Gastrocnemius medialis (tissue), 4 donors: ENCODE data around the gene RITA1. TPM values are rescaled to one million over a fixed set of nuclear protein-coding genes. Genes with fewer than 3 reads are reported as not detected.
A peak's percentile ranks its signal among the peaks of the same experiment; 100 is the strongest.

Source experiments
- ATAC-seq, 2 donors: fragments of 150-250 bp; one replicate each; pipeline ENCODE4 v1.9.1; 2016
- DNase-seq, 2 donors: peaks; one replicate each; pipeline ENCODE4 v3.0.0-alpha.2; 2019
- H3K27ac ChIP-seq, 4 donors: fragments of 200-600 bp; sonication (generic); 1 replicate in 1 of 4; 2 replicates in 3 of 4; pipeline ENCODE4 v1.5.1; 2016 to 2018; ENCODE audit warnings: mild to moderate bottlenecking in 2 of 4, moderate library complexity in 1 of 4
- H3K27me3 ChIP-seq, 3 donors: fragments of 200-600 bp; sonication (generic) in 2 of 3; 1 replicate in 1 of 3; 2 replicates in 2 of 3; pipeline versions ENCODE4 v1.5.1 to v1.6.0; 2016 to 2019; ENCODE audit warnings: mild to moderate bottlenecking in 1 of 3, moderate library complexity in 1 of 3
- H3K36me3 ChIP-seq, 2 donors: fragments of 200-600 bp; sonication (generic) in 1 of 2; one replicate each; pipeline ENCODE4 v1.5.1; 2017 to 2018
- H3K4me1 ChIP-seq, 2 donors: fragments of 200-600 bp; sonication (generic) in 1 of 2; one replicate each; pipeline ENCODE4 v1.5.1; 2016 to 2017; ENCODE audit warnings: mild to moderate bottlenecking in 2 of 2
- H3K4me3 ChIP-seq, 4 donors: fragments of 200-600 bp; sonication (generic) in 3 of 4; 1 replicate in 1 of 4; 2 replicates in 3 of 4; pipeline ENCODE4 v1.5.1; 2016 to 2019; ENCODE audit warnings: mild to moderate bottlenecking in 2 of 4
- H3K9me3 ChIP-seq, 3 donors: fragments of 200-600 bp; sonication (generic) in 2 of 3; 1 replicate in 1 of 3; 2 replicates in 2 of 3; pipeline ENCODE4 v1.5.1; 2016 to 2019
- POLR2A ChIP-seq, 2 donors: fragments of 450-650 bp; IDR thresholded peaks; one replicate each; pipeline ENCODE4 v1.6.1; 2017; ENCODE audit warnings: antibody characterized with exemption in 2 of 2, mild to moderate bottlenecking in 2 of 2, moderate library complexity in 2 of 2
- in situ Hi-C, 4 donors: fragments of 200-750 bp; cut with MboI; loops; one replicate each; pipeline versions ENCODE4 v1.15.0 to v1.8.0; 2017; ENCODE audit warnings: low sequenced_read_pairs in 4 of 4
- intact Hi-C: fragments of 100-400 bp; cut with DNase I; formaldehyde crosslinking; loops from one replicate; pipeline ENCODE4 v1.15.1; 2023; ENCODE audit warnings: low total_unique reads
- total RNA-seq, 4 donors: library from RNA; depleted of rRNA; stranded (reverse); fragments of >200 nt; gene quantifications; one replicate each; pipeline versions ENCODE4 v1.1.0 to v1.2.3, GENCODE V29; 2016
- TF ChIP-seq, protein P1 (sequence below), 5 experiments: fragments of 450-650 bp in 3 of 5; fragments of 200-600 bp in 2 of 5; sonication (generic) in 2 of 5; IDR thresholded peaks in 4 of 5; conservative IDR thresholded peaks in 1 of 5; 1 replicate in 4 of 5; 2 replicates in 1 of 5; pipeline ENCODE4 v1.5.1; 2016 to 2019; ENCODE audit warnings: antibody characterized with exemption in 5 of 5, mild to moderate bottlenecking in 3 of 5, moderate library complexity in 3 of 5

RITA1 gene
- total RNA-seq, 4 donors from 2014 or later: 17.7 to 31.2 (median 23.1) TPM

DNA sequence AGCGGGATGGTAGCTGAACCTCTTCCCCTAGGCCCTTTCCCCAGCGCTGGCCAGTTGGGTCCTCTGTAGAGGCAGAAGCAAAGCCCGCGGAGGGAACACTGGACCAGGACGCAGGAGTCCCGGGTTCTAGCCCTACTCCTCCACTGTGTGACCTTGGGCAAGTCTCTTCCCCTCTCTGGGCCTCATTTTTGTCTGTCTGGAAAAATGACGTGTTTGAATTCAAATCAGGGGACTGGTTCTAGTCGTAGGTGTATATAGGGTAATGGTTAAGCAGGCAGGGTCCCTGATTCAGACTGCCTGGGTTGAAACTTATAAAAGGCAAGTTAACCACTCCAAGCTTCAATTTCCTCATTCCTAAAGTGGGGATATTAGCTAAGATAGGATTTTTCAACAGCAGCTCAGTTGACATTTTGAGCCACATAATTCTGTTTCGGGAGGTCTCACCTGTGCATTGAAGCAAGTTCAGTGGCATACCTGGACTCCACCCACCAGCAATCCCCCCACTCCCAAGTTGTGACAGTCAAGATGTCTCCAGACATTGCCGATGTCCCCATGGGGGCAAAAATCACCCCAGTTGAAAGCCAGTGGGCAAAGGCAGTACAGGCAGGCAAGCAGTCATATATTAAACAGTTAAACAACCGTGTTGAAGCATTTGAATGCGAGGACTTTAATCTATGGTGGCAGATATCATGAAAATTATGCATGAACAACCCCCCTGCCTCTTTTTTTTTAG, 36.6 kb downstream of the RITA1 start:
- peaks cover 45 to 49% of the 10 kb centered on the region in 2 donors for H3K4me1 ChIP-seq
- DNase-seq: no peak
- no peak for ATAC-seq
- no peak for TF ChIP-seq POLR2A (IDR thresholded peaks at IDR 0.05)
- TF ChIP-seq, protein P1, sequence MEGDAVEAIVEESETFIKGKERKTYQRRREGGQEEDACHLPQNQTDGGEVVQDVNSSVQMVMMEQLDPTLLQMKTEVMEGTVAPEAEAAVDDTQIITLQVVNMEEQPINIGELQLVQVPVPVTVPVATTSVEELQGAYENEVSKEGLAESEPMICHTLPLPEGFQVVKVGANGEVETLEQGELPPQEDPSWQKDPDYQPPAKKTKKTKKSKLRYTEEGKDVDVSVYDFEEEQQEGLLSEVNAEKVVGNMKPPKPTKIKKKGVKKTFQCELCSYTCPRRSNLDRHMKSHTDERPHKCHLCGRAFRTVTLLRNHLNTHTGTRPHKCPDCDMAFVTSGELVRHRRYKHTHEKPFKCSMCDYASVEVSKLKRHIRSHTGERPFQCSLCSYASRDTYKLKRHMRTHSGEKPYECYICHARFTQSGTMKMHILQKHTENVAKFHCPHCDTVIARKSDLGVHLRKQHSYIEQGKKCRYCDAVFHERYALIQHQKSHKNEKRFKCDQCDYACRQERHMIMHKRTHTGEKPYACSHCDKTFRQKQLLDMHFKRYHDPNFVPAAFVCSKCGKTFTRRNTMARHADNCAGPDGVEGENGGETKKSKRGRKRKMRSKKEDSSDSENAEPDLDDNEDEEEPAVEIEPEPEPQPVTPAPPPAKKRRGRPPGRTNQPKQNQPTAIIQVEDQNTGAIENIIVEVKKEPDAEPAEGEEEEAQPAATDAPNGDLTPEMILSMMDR (IDR thresholded peaks at IDR 0.05 in 4 of 5, conservative IDR thresholded peaks at IDR 0.05 in 1 of 5): no peak
- H3K9me3 ChIP-seq: no peaks in the 10 kb centered on the region
- H3K4me3 ChIP-seq: peak overlapping the region; percentile 72 to 89 (median 80)
- H3K36me3 ChIP-seq: no peaks in the 10 kb centered on the region
- intact Hi-C loops (loop anchor here (2.0 to 5.0 kb wide), 3 partner anchors 25 to 800 kb away; no protein-coding TSS in a partner anchor), in situ Hi-C loops (no loop called here)
- H3K27ac ChIP-seq: peak overlapping the region; percentile 92 to 99 (median 96)
- H3K27me3 ChIP-seq: no peaks in the 10 kb centered on the region

GRCh38 chr12:113222730-113223531, 37.4 kb downstream of the RITA1 start:
- Histone ChIP-seq H3K27ac (peak overlapping the region; percentile 92 to 99 (median 96)), H3K4me1 (peaks cover 52 to 56% of the 10 kb centered on the region in 2 donors), H3K27me3 (no peaks in the 10 kb centered on the region), H3K36me3 (peaks cover 0 to 1% of the 10 kb centered on the region in 2 donors), H3K4me3 (peak overlapping the region; percentile 72 to 89 (median 80)), H3K9me3 (no peaks in the 10 kb centered on the region)
- intact Hi-C loops: loop anchor here (2.0 to 5.0 kb wide), 2 partner anchors 36 to 801 kb away; no protein-coding TSS in a partner anchor
- DNase-seq (peak; percentile 88 to 89), ATAC-seq (peak; percentile 43 to 55)
- TF ChIP-seq, protein P1 (IDR thresholded peaks at IDR 0.05 in 4 of 5, conservative IDR thresholded peaks at IDR 0.05 in 1 of 5): no peak
- TF ChIP-seq POLR2A (IDR thresholded peaks at IDR 0.05): peak; percentile 60 to 80
- in situ Hi-C loops: no loop called here

DNA sequence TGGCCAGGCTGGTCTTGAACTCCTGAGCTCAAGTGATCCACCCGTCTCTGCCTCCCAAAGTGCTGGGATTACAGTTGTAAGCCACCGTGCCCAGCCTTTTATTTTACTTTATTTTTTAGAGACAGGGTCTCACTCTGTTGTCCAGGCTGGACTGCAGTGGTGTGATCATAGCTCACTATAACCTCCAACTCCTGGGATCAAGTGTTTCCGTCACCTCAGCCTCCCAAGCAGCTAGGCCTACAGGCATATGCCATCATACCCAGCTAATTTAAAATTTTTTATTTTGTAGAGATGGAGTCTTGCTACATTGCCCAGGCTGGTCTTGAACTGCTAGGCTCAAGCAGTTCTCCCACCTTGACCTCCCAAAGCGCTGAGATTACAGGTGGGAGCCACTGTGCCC, 39.4 kb downstream of the RITA1 start:
- H3K4me3 ChIP-seq: no peak overlapping the region
- intact Hi-C loops: loop anchor here (5.0 kb wide), 1 partner anchor 803 kb away; no protein-coding TSS in a partner anchor
- H3K27me3 ChIP-seq: no peaks in the 10 kb centered on the region
- H3K4me1 ChIP-seq: peaks cover 73 to 75% of the 10 kb centered on the region in 2 donors
- peak overlapping the region; percentile 92 to 99 (median 96) for H3K27ac ChIP-seq
- no peak for DNase-seq
- no peaks in the 10 kb centered on the region for H3K9me3 ChIP-seq
- TF ChIP-seq POLR2A (IDR thresholded peaks at IDR 0.05): no peak
- TF ChIP-seq, protein P1 (IDR thresholded peaks at IDR 0.05 in 4 of 5, conservative IDR thresholded peaks at IDR 0.05 in 1 of 5): no peak
- no peak for ATAC-seq
- peaks cover 0 to 7% of the 10 kb centered on the region in 2 donors for H3K36me3 ChIP-seq
- in situ Hi-C loops: no loop called here

- DNase-seq (peak; percentile 84 to 91), ATAC-seq (peak; percentile 59 to 64)
- Histone ChIP-seq H3K4me1 (peaks cover 86 to 91% of the 10 kb centered on the region in 2 donors), H3K27me3 (no peaks in the 10 kb centered on the region), H3K9me3 (no peaks in the 10 kb centered on the region), H3K36me3 (peaks cover 0 to 7% of the 10 kb centered on the region in 2 donors), H3K4me3 (peak overlapping the region in 1 of 4 donors; percentile 3), H3K27ac (peak overlapping the region; percentile 92 to 99 (median 96))
- in situ Hi-C loops (no loop called here), intact Hi-C loops (loop anchor here (2.0 kb wide), 1 partner anchor 16 kb away; no protein-coding TSS in a partner anchor)
- TF ChIP-seq, protein P1 (IDR thresholded peaks at IDR 0.05 in 4 of 5, conservative IDR thresholded peaks at IDR 0.05 in 1 of 5): no peak
- TF ChIP-seq POLR2A (IDR thresholded peaks at IDR 0.05): peak; percentile 62 to 69
Measured at GRCh38 chr12:113226696-113227568, 41.4 kb downstream of the RITA1 start.
